HEK293 (cell line): Measurements from ENCODE around the gene PCDHA10.
"Not testable (repeated sequence)": the region's sequence is repeated elsewhere in the genome, so short reads cannot be mapped to it uniquely, and the experiment has no call there.

Source experiments
- CTCF ChIA-PET: fragments of 350-600 bp; formaldehyde crosslinking; extraction: SDS; loops from one replicate; lab custom pipeline; 2021; ENCODE audit warnings: antibody characterized with exemption; lab: Yijun Ruan, JAX
- POLR2A ChIA-PET: fragments of 300-600 bp; formaldehyde crosslinking; extraction: SDS; loops from one replicate; lab custom pipeline; 2020; ENCODE audit warnings: antibody characterized with exemption, inconsistent platforms; lab: Yijun Ruan, JAX
- H3K27ac ChIP-seq: fragments of 200-500 bp; sonication (Bioruptor generic); 2 replicates; pipeline ENCODE4 v1.5.1; 2014; ENCODE audit warnings: low read depth, low read length, control low read depth, inconsistent platforms; ENCODE audit errors: extremely low read depth
- H3K36me3 ChIP-seq, 2 experiments: fragments of 200-500 bp in 1 of 2; sonication (Bioruptor generic) in 1 of 2; 1 replicate in 1 of 2; 2 replicates in 1 of 2; pipeline ENCODE4 v1.5.1; 2014 to 2017; ENCODE audit warnings: inconsistent platforms in 2 of 2, low read length in 2 of 2; ENCODE audit not compliant: control insufficient read depth in 2 of 2, insufficient read depth in 1 of 2
- H3K4me1 ChIP-seq: fragments of 200-500 bp; sonication (Bioruptor generic); 2 replicates; pipeline ENCODE4 v1.5.1; 2014; ENCODE audit warnings: mild to moderate bottlenecking, low read length, inconsistent platforms; ENCODE audit not compliant: control insufficient read depth, insufficient read depth
- H3K4me3 ChIP-seq: 2 replicates; pipeline ENCODE4 v1.5.1; 2011; ENCODE audit warnings: low read depth, mild to moderate bottlenecking, control low read depth, low read length, moderate library complexity
- H3K9me3 ChIP-seq: fragments of 200-500 bp; sonication (Bioruptor generic); 2 replicates; pipeline ENCODE4 v1.5.1; 2014; ENCODE audit warnings: low read depth, low read length, inconsistent platforms; ENCODE audit not compliant: control insufficient read depth, insufficient read depth
- MEIS1 ChIP-seq: sonication (generic); formaldehyde crosslinking; IDR thresholded peaks from 2 replicates; pipeline ENCODE4 v1.8.1; 2022; ENCODE audit warnings: missing genetic modification reagents, mild to moderate bottlenecking, borderline replicate concordance
- PRDM1 ChIP-seq: fragments of 450-650 bp; formaldehyde crosslinking; IDR thresholded peaks from 2 replicates; pipeline ENCODE4; 2016; ENCODE audit warnings: missing biosample characterization, missing genetic modification characterization
- SP2 ChIP-seq: fragments of 450-650 bp; formaldehyde crosslinking; IDR thresholded peaks from 2 replicates; pipeline ENCODE4 v1.5.1; 2016; ENCODE audit warnings: missing biosample characterization, missing genetic modification characterization
- TSHZ1 ChIP-seq: fragments of 450-650 bp; formaldehyde crosslinking; IDR thresholded peaks from 2 replicates; pipeline ENCODE4 v1.5.1; 2016; ENCODE audit warnings: missing biosample characterization, missing genetic modification characterization, borderline replicate concordance
- WT1 ChIP-seq: fragments of 450-650 bp; formaldehyde crosslinking; IDR thresholded peaks from 2 replicates; pipeline ENCODE4 v1.5.1; 2016; ENCODE audit warnings: missing biosample characterization, missing genetic modification characterization
- ZNF133 ChIP-seq: fragments of 450-650 bp; formaldehyde crosslinking; IDR thresholded peaks from 2 replicates; pipeline ENCODE4 v1.5.1; 2016; ENCODE audit warnings: missing biosample characterization, missing genetic modification characterization
- ZNF146 ChIP-seq: fragments of 450-650 bp; formaldehyde crosslinking; IDR thresholded peaks from 2 replicates; pipeline ENCODE4 v1.5.1; 2016; ENCODE audit warnings: missing biosample characterization, missing genetic modification characterization
- ZNF23 ChIP-seq: fragments of 450-650 bp; formaldehyde crosslinking; IDR thresholded peaks from 2 replicates; pipeline ENCODE4 v1.5.1; 2016; ENCODE audit warnings: missing biosample characterization, missing genetic modification characterization, borderline replicate concordance
- ZNF266 ChIP-seq: fragments of 450-650 bp; formaldehyde crosslinking; IDR thresholded peaks from 2 replicates; pipeline ENCODE4 v1.5.1; 2016; ENCODE audit warnings: missing biosample characterization, missing genetic modification characterization, low read depth
- ZNF391 ChIP-seq: fragments of 450-650 bp; formaldehyde crosslinking; IDR thresholded peaks from 2 replicates; pipeline ENCODE4 v1.5.1; 2016; ENCODE audit warnings: low read depth, missing biosample characterization, missing genetic modification characterization, borderline replicate concordance
- ZNF48 ChIP-seq: fragments of 450-650 bp; formaldehyde crosslinking; IDR thresholded peaks from 2 replicates; pipeline ENCODE4 v1.5.1; 2016; ENCODE audit warnings: missing biosample characterization, missing genetic modification characterization
- ZNF488 ChIP-seq: fragments of 450-650 bp; formaldehyde crosslinking; IDR thresholded peaks from 2 replicates; pipeline ENCODE4 v1.5.1; 2016; ENCODE audit warnings: missing biosample characterization, missing genetic modification characterization
- ZNF544 ChIP-seq: fragments of 450-650 bp; formaldehyde crosslinking; IDR thresholded peaks from 2 replicates; pipeline ENCODE4 v1.5.0; 2017; ENCODE audit warnings: missing biosample characterization, missing genetic modification characterization
- ZNF654 ChIP-seq: fragments of 450-650 bp; formaldehyde crosslinking; IDR thresholded peaks from 2 replicates; pipeline ENCODE4 v1.5.1; 2016; ENCODE audit warnings: low read depth, missing biosample characterization, missing genetic modification characterization
- ZNF704 ChIP-seq: fragments of 450-650 bp; formaldehyde crosslinking; IDR thresholded peaks from 2 replicates; pipeline ENCODE4 v1.5.1; 2016; ENCODE audit warnings: missing biosample characterization, missing genetic modification characterization
- ZNF837 ChIP-seq: fragments of 450-650 bp; formaldehyde crosslinking; IDR thresholded peaks from 2 replicates; pipeline ENCODE4 v1.5.1; 2016; ENCODE audit warnings: missing biosample characterization, missing genetic modification characterization
- ZNF843 ChIP-seq: fragments of 450-650 bp; formaldehyde crosslinking; IDR thresholded peaks from 2 replicates; pipeline ENCODE4 v1.5.1; 2016; ENCODE audit warnings: missing biosample characterization, missing genetic modification characterization
- ZSCAN30 ChIP-seq: fragments of 450-650 bp; IDR thresholded peaks from 2 replicates; pipeline ENCODE4 v1.5.1; 2018; ENCODE audit warnings: missing biosample characterization, mild to moderate bottlenecking, missing genetic modification characterization, moderate library complexity

Gene PCDHA10

GRCh38 chr5:140806834-140807775 lies 48.6 kb upstream of the PCDHA10 start, which contains the start of gene PCDHA4:
PCDHA4 (plus strand) TSS chr5:140807068.
- H3K4me3 ChIP-seq = no peak within 1 kb of the TSS
- TF ChIP-seq ZNF266 (tag by site-specific recombination) (no peak), ZNF391 (tag by site-specific recombination) (no peak), ZNF654 (tag by site-specific recombination) (peak; percentile 48)
- TF ChIP-seq, all 188 proteins: peak for 1
- H3K27ac ChIP-seq = no peak within 1 kb of the TSS
- no peaks in the 10 kb centered on the region for H3K9me3 ChIP-seq
- POLR2A ChIA-PET = no interaction called here
- H3K4me1 ChIP-seq = no peaks in the 10 kb centered on the region
- no peaks in the 10 kb centered on the region for H3K36me3 ChIP-seq
- CTCF ChIA-PET = interaction anchor here (0.6 to 2.3 kb wide), 13 partner anchors 9 to 637 kb away, joined by 3 to 9 read pairs (median 3); partner anchors contain the start of genes PCDHA1, PCDHA10, PCDHA2 and PCDHA5

- H3K36me3 ChIP-seq, POLR2A ChIA-PET, H3K4me3 ChIP-seq, H3K4me1 ChIP-seq, H3K9me3 ChIP-seq, H3K27ac ChIP-seq: not testable (repeated sequence)
- CTCF ChIA-PET = interaction anchor here (0.7 to 2.2 kb wide), 7 partner anchors 8 to 635 kb away, joined by 3 to 6 read pairs (median 3); partner anchors contain the start of genes PCDHA1 and PCDHA5
These were observed 47.3 kb upstream of the PCDHA10 start for GRCh38 chr5:140808241-140808888.

GRCh38 chr5:140808889-140809291 lies 46.8 kb upstream of the PCDHA10 start:
- ChIA-PET POLR2A (no interaction called here), CTCF (no interaction called here)
- TF ChIP-seq ZNF488 (tag by site-specific recombination) (no peak), WT1 (tag by site-specific recombination) (no peak), SP2 (tag by site-specific recombination) (no peak), ZNF704 (tag by site-specific recombination) (no peak), ZSCAN30 (tag by site-specific recombination) (no peak), ZNF23 (tag by site-specific recombination) (no peak), ZNF544 (tag by site-specific recombination) (no peak), TSHZ1 (tag by site-specific recombination) (no peak), MEIS1 (CRISPR knock-in tag) (no peak), ZNF48 (tag by site-specific recombination) (no peak), PRDM1 (no peak), ZNF843 (tag by site-specific recombination) (no peak), ZNF146 (tag by site-specific recombination) (no peak), ZNF133 (tag by site-specific recombination) (no peak), ZNF837 (tag by site-specific recombination) (no peak)
- no peak overlapping the region for H3K27ac ChIP-seq
- no peaks in the 10 kb centered on the region for H3K36me3 ChIP-seq
- H3K4me3 ChIP-seq = no peak overlapping the region
- H3K4me1 ChIP-seq = no peaks in the 10 kb centered on the region
- no peaks in the 10 kb centered on the region for H3K9me3 ChIP-seq
